HG02938 (cell line): ENCODE data around the gene CDC7.
"Not testable (repeated sequence)": the region's sequence is repeated elsewhere in the genome, so short reads cannot be mapped to it uniquely, and the experiment has no call there.

Experiments used
- ATAC-seq: cut with Tn5 transposase; IDR thresholded peaks from one replicate; pipeline ENCODE4 v1.9.1; 2021; ENCODE audit warnings: mild to moderate bottlenecking, moderate library complexity; ENCODE audit not compliant: unreplicated experiment

The CDC7 gene

GRCh38 chr1:91500756-91501522 lies at the start of gene CDC7:
TSS of gene CDC7 (plus strand) at chr1:91500851. CDS start at chr1:91501717, 866 bp downstream.
- ATAC-seq: peak; percentile 78

GRCh38 chr1:91454136-91454535 lies 46.5 kb upstream of the CDC7 start:
- no peak for ATAC-seq

- no peak for ATAC-seq
Measured at GRCh38 chr1:91455334-91455733, 45.3 kb upstream of the CDC7 start.

GRCh38 chr1:91455896-91456295 lies 44.8 kb upstream of the CDC7 start:
- no peak for ATAC-seq

- ATAC-seq: not testable (repeated sequence)
Measured at GRCh38 chr1:91465350-91465749, 35.3 kb upstream of the CDC7 start.

GRCh38 chr1:91476533-91477217 lies 24.0 kb upstream of the CDC7 start:
- ATAC-seq: no peak

GRCh38 chr1:91487469-91487868 lies 13.2 kb upstream of the CDC7 start:
- no peak for ATAC-seq

- ATAC-seq: no peak
Measured at GRCh38 chr1:91490501-91490900, 10.2 kb upstream of the CDC7 start.

GRCh38 chr1:91498035-91498434 lies 2.6 kb upstream of the CDC7 start:
- ATAC-seq: no peak

GRCh38 chr1:91498498-91499245 lies 2.0 kb upstream of the CDC7 start:
- ATAC-seq: no peak

GRCh38 chr1:91499346-91499745 lies 1.3 kb upstream of the CDC7 start:
- ATAC-seq: no peak

- ATAC-seq: peak; percentile 23
Measured at GRCh38 chr1:91499904-91500755, 521 bp upstream of the CDC7 start.

- ATAC-seq: peak; percentile 14
Measured at GRCh38 chr1:91501523-91501851, 836 bp downstream of the CDC7 start.

GRCh38 chr1:91501971-91502671 lies 1.5 kb downstream of the CDC7 start:
- no peak for ATAC-seq

GRCh38 chr1:91502672-91503184 lies 2.1 kb downstream of the CDC7 start:
- no peak for ATAC-seq

GRCh38 chr1:91503332-91503900 lies 2.8 kb downstream of the CDC7 start:
- no peak for ATAC-seq

GRCh38 chr1:91503975-91504530 lies 3.4 kb downstream of the CDC7 start:
- no peak for ATAC-seq

GRCh38 chr1:91505086-91505485 lies 4.4 kb downstream of the CDC7 start:
- no peak for ATAC-seq

- no peak for ATAC-seq
Measured at GRCh38 chr1:91506071-91506470, 5.4 kb downstream of the CDC7 start.
